Activated CD4-positive, alpha-beta memory T cell treated with anti-CD3 and anti-CD28 coated beads for 36 hours (primary cell): Measurements from ENCODE around the gene TSGA10. TPM values are rescaled to one million over a fixed set of nuclear protein-coding genes. Genes with fewer than 3 reads are reported as not detected.

Experiments
- CTCF ChIA-PET: fragments of 350-600 bp; sonication (Branson Sonifier 250); formaldehyde crosslinking; loops from one replicate; lab custom pipeline; 2021; ENCODE audit warnings: antibody characterized with exemption, inconsistent platforms; lab: Charles Lee
- POLR2A ChIA-PET: fragments of 350-600 bp; sonication (Branson Sonifier 250); formaldehyde crosslinking; loops from one replicate; lab custom pipeline; 2021; ENCODE audit warnings: antibody characterized with exemption; lab: Charles Lee
- DNase-seq: peaks from one replicate; pipeline ENCODE4 v3.0.0-alpha.2; 2020
- H3K27ac Mint-ChIP-seq: one replicate; pipeline ENCODE4 v1.8.0; 2021; ENCODE audit warnings: mixed read lengths
- H3K27me3 Mint-ChIP-seq: one replicate; pipeline ENCODE4 v1.8.0; 2021; ENCODE audit warnings: mixed read lengths
- H3K36me3 Mint-ChIP-seq: one replicate; pipeline ENCODE4 v1.8.0; 2021; ENCODE audit warnings: mixed read lengths
- H3K4me1 Mint-ChIP-seq: one replicate; pipeline ENCODE4 v1.8.0; 2021; ENCODE audit warnings: low read depth, mixed read lengths
- H3K4me3 Mint-ChIP-seq: one replicate; pipeline ENCODE4 v1.8.0; 2021; ENCODE audit warnings: mild to moderate bottlenecking, mixed read lengths
- H3K9me3 Mint-ChIP-seq: one replicate; pipeline ENCODE4 v1.8.0; 2021; ENCODE audit warnings: mixed read lengths
- intact Hi-C: fragments of 100-400 bp; cut with micrococcal nuclease; formaldehyde crosslinking; loops from one replicate; pipeline ENCODE4 v1.15.1; 2023
- total RNA-seq, 2 experiments: library from RNA; stranded (reverse); gene quantifications; one replicate each; pipeline ENCODE4 v1.2.3, GENCODE V29; 2021

The TSGA10 gene
- total RNA-seq, 2 experiments from 2014 or later = 6.3 to 7.0 TPM

- Mint-ChIP-seq H3K27me3 (no peaks in the 10 kb centered on the region), H3K9me3 (no peaks in the 10 kb centered on the region), H3K36me3 (peaks cover 4% of the 10 kb centered on the region), H3K27ac (peak overlapping the region; percentile 97), H3K4me3 (peak overlapping the region; percentile 98), H3K4me1 (peaks cover 48% of the 10 kb centered on the region)
- DNase-seq = no peak
- CTCF ChIA-PET = interaction anchor here (0.9 kb wide), 1 partner anchor 14 kb away, joined by 4 read pairs; no protein-coding TSS in a partner anchor
- intact Hi-C loops = loop anchor here (1.0 kb wide), 4 partner anchors 27 to 309 kb away; partner anchors contain the start of genes C2orf15, LIPT1, REV1 and TSGA10
- POLR2A ChIA-PET = interaction anchor here (0.7 kb wide), 1 partner anchor 40 kb away, joined by 5 read pairs; the partner anchor contains the start of gene C2orf15
These were observed 26.9 kb upstream of the TSGA10 start for GRCh38 chr2:99181624-99182000.

- ChIA-PET POLR2A (interaction anchor here (0.7 to 1.6 kb wide), 5 partner anchors 25 to 156 kb away, joined by 3 to 12 read pairs (median 8); partner anchors contain the start of genes C2orf15, EIF5B, LIPT1 and TSGA10), CTCF (interaction anchor here (0.6 to 1.8 kb wide), 10 partner anchors 12 to 640 kb away, joined by 3 to 7 read pairs (median 4); partner anchors contain the start of genes EIF5B and TXNDC9)
- no peaks in the 10 kb centered on the region for H3K27me3 Mint-ChIP-seq
- H3K27ac Mint-ChIP-seq = peak within 1 kb of the TSS; percentile 97
- intact Hi-C loops = loop anchor here (1.0 kb wide), 4 partner anchors 27 to 309 kb away; partner anchors contain the start of genes C2orf15, LIPT1, REV1 and TSGA10
- peak within 1 kb of the TSS; percentile 98 for H3K4me3 Mint-ChIP-seq
- H3K9me3 Mint-ChIP-seq = no peaks in the 10 kb centered on the region
- DNase-seq = peak; percentile 95
- H3K36me3 Mint-ChIP-seq = peaks cover 4% of the 10 kb centered on the region
- peaks cover 49% of the 10 kb centered on the region for H3K4me1 Mint-ChIP-seq
These were observed 26.2 kb upstream of the TSGA10 start, which contains the start of the genes MITD1 and MRPL30 for GRCh38 chr2:99180755-99181623. Gene MITD1, minus strand, starts transcription at chr2:99181058. Its CDS starts 77 bp downstream, at chr2:99180981. Gene MRPL30, plus strand, starts transcription at chr2:99181184. Its CDS starts 5,020 bp downstream, at chr2:99186204.

GRCh38 chr2:99171377-99172140 is 16.8 kb upstream of the TSGA10 start:
- CTCF ChIA-PET = interaction anchor here (0.9 kb wide), 1 partner anchor 8 kb away, joined by 4 read pairs; no protein-coding TSS in a partner anchor
- Mint-ChIP-seq H3K9me3 (no peaks in the 10 kb centered on the region), H3K36me3 (peaks cover 27% of the 10 kb centered on the region), H3K27ac (peak overlapping the region; percentile 49), H3K4me1 (peaks cover 34% of the 10 kb centered on the region), H3K27me3 (no peaks in the 10 kb centered on the region), H3K4me3 (no peak overlapping the region)
- POLR2A ChIA-PET = no interaction called here
- DNase-seq = no peak
- intact Hi-C loops = loop anchor here (1.0 to 10.0 kb wide), 2 partner anchors 8 to 337 kb away; no protein-coding TSS in a partner anchor

- Mint-ChIP-seq H3K4me3 (no peak overlapping the region), H3K27ac (peak overlapping the region; percentile 26), H3K9me3 (no peaks in the 10 kb centered on the region), H3K27me3 (no peaks in the 10 kb centered on the region), H3K4me1 (peaks cover 28% of the 10 kb centered on the region), H3K36me3 (peaks cover 27% of the 10 kb centered on the region)
- intact Hi-C loops = no loop called here
- POLR2A ChIA-PET = interaction anchor here (1.0 kb wide), 1 partner anchor 29 kb away, joined by 3 read pairs; no protein-coding TSS in a partner anchor
- CTCF ChIA-PET = interaction anchor here (1.3 kb wide), 1 partner anchor 11 kb away, joined by 6 read pairs; the partner anchor contains the start of genes MITD1 and MRPL30
- DNase-seq = no peak
These were observed 14.8 kb upstream of the TSGA10 start for GRCh38 chr2:99169534-99169933.

GRCh38 chr2:99166218-99166617 is 11.5 kb upstream of the TSGA10 start:
- ChIA-PET CTCF (interaction anchor here (1.5 kb wide), 1 partner anchor 11 kb away, joined by 3 read pairs; no protein-coding TSS in a partner anchor), POLR2A (no interaction called here)
- H3K4me1 Mint-ChIP-seq = peaks cover 17% of the 10 kb centered on the region
- intact Hi-C loops = no loop called here
- no peak for DNase-seq
- no peaks in the 10 kb centered on the region for H3K27me3 Mint-ChIP-seq
- H3K27ac Mint-ChIP-seq = peak overlapping the region; percentile 10
- H3K9me3 Mint-ChIP-seq = no peaks in the 10 kb centered on the region
- no peak overlapping the region for H3K4me3 Mint-ChIP-seq
- H3K36me3 Mint-ChIP-seq = peaks cover 21% of the 10 kb centered on the region

GRCh38 chr2:99159594-99159993 is 4.9 kb upstream of the TSGA10 start:
- no peak for DNase-seq
- Mint-ChIP-seq H3K9me3 (no peaks in the 10 kb centered on the region), H3K27me3 (no peaks in the 10 kb centered on the region), H3K4me3 (no peak overlapping the region), H3K36me3 (peaks cover 3% of the 10 kb centered on the region), H3K27ac (no peak overlapping the region), H3K4me1 (peaks cover 19% of the 10 kb centered on the region)
- intact Hi-C loops = loop anchor here (10.0 kb wide), 2 partner anchors 425 to 705 kb away; partner anchors contain the start of gene MGAT4A
- ChIA-PET POLR2A (no interaction called here), CTCF (no interaction called here)

GRCh38 chr2:99158599-99158998 is 3.9 kb upstream of the TSGA10 start:
- H3K4me3 Mint-ChIP-seq = no peak overlapping the region
- H3K27me3 Mint-ChIP-seq = no peaks in the 10 kb centered on the region
- peaks cover 19% of the 10 kb centered on the region for H3K4me1 Mint-ChIP-seq
- DNase-seq = no peak
- intact Hi-C loops = loop anchor here (10.0 kb wide), 2 partner anchors 424 to 704 kb away; partner anchors contain the start of gene MGAT4A
- H3K9me3 Mint-ChIP-seq = no peaks in the 10 kb centered on the region
- ChIA-PET POLR2A (no interaction called here), CTCF (interaction anchor here (1.1 to 1.5 kb wide), 2 partner anchors 15 to 21 kb away, joined by 5 read pairs; no protein-coding TSS in a partner anchor)
- no peak overlapping the region for H3K27ac Mint-ChIP-seq
- peaks cover 7% of the 10 kb centered on the region for H3K36me3 Mint-ChIP-seq

GRCh38 chr2:99156891-99157290 is 2.1 kb upstream of the TSGA10 start:
- no peaks in the 10 kb centered on the region for H3K9me3 Mint-ChIP-seq
- peaks cover 7% of the 10 kb centered on the region for H3K36me3 Mint-ChIP-seq
- intact Hi-C loops = loop anchor here (10.0 kb wide), 2 partner anchors 422 to 702 kb away; partner anchors contain the start of gene MGAT4A
- ChIA-PET POLR2A (interaction anchor here (3.0 kb wide), 1 partner anchor 24 kb away, joined by 12 read pairs; the partner anchor contains the start of genes MITD1 and MRPL30), CTCF (interaction anchor here (1.0 to 1.4 kb wide), 2 partner anchors 16 to 23 kb away, joined by 3 to 7 read pairs; partner anchors contain the start of gene MITD1)
- H3K4me1 Mint-ChIP-seq = peaks cover 19% of the 10 kb centered on the region
- DNase-seq = no peak
- H3K27me3 Mint-ChIP-seq = no peaks in the 10 kb centered on the region
- H3K27ac Mint-ChIP-seq = no peak overlapping the region
- H3K4me3 Mint-ChIP-seq = no peak overlapping the region

GRCh38 chr2:99153921-99154604 is 679 bp downstream of the TSGA10 start:
- peak overlapping the region; percentile 91 for H3K27ac Mint-ChIP-seq
- ChIA-PET CTCF (interaction anchor here (1.0 to 1.8 kb wide), 2 partner anchors 13 to 14 kb away, joined by 4 to 5 read pairs; no protein-coding TSS in a partner anchor), POLR2A (interaction anchor here (0.9 to 3.0 kb wide), 4 partner anchors 13 to 26 kb away, joined by 3 to 13 read pairs (median 8); partner anchors contain the start of genes C2orf15, MITD1 and MRPL30)
- intact Hi-C loops = loop anchor here (1.0 to 10.0 kb wide), 4 partner anchors 13 to 699 kb away; partner anchors contain the start of genes C2orf15, MGAT4A, MITD1 and MRPL30
- no peak for DNase-seq
- peaks cover 7% of the 10 kb centered on the region for H3K36me3 Mint-ChIP-seq
- no peaks in the 10 kb centered on the region for H3K9me3 Mint-ChIP-seq
- H3K4me1 Mint-ChIP-seq = peaks cover 24% of the 10 kb centered on the region
- H3K4me3 Mint-ChIP-seq = no peak overlapping the region
- H3K27me3 Mint-ChIP-seq = no peaks in the 10 kb centered on the region

- no peak overlapping the region for H3K4me3 Mint-ChIP-seq
- H3K27me3 Mint-ChIP-seq = no peaks in the 10 kb centered on the region
- peaks cover 22% of the 10 kb centered on the region for H3K4me1 Mint-ChIP-seq
- CTCF ChIA-PET = no interaction called here
- intact Hi-C loops = loop anchor here (10.0 kb wide), 2 partner anchors 418 to 698 kb away; partner anchors contain the start of gene MGAT4A
- H3K27ac Mint-ChIP-seq = no peak overlapping the region
- no peak for DNase-seq
- peaks cover 5% of the 10 kb centered on the region for H3K36me3 Mint-ChIP-seq
- POLR2A ChIA-PET = interaction anchor here (0.7 to 2.0 kb wide), 2 partner anchors 11 to 28 kb away, joined by 3 to 5 read pairs; partner anchors contain the start of gene C2orf15
- no peaks in the 10 kb centered on the region for H3K9me3 Mint-ChIP-seq
These were observed 2.4 kb downstream of the TSGA10 start for GRCh38 chr2:99152199-99152895.
